SK-MEL-5 (cell line): ENCODE results near the gene ATG12. TPM values are rescaled to one million over a fixed set of nuclear protein-coding genes. Genes with fewer than 3 reads are reported as not detected.
A peak's percentile ranks its signal among the peaks of the same experiment; 100 is the strongest.
"Not testable (repeated sequence)": the region's sequence is repeated elsewhere in the genome, so short reads cannot be mapped to it uniquely, and the experiment has no call there.

Source experiments
- DNase-seq: peaks from one replicate; pipeline ENCODE4 v3.0.0-alpha.2; 2016; ENCODE audit warnings: low read depth, low spot score
- in situ Hi-C: cut with HindIII; loops from 2 replicates; pipeline ENCODE4 v1.10.0; 2016; ENCODE audit warnings: low sequenced_read_pairs, high pct_unique_total_duplicates, low pct_unique_long_range_greater_than_20kb
- total RNA-seq: library from RNA; depleted of rRNA; stranded (reverse); fragments of >200 nt; shearing (Covaris generic); gene quantifications from 2 replicates; pipeline ENCODE4 v1.2.3, GENCODE V29; 2014

ATG12 gene
- total RNA-seq, 1 experiment from 2014 or later = 52.0 TPM

DNA sequence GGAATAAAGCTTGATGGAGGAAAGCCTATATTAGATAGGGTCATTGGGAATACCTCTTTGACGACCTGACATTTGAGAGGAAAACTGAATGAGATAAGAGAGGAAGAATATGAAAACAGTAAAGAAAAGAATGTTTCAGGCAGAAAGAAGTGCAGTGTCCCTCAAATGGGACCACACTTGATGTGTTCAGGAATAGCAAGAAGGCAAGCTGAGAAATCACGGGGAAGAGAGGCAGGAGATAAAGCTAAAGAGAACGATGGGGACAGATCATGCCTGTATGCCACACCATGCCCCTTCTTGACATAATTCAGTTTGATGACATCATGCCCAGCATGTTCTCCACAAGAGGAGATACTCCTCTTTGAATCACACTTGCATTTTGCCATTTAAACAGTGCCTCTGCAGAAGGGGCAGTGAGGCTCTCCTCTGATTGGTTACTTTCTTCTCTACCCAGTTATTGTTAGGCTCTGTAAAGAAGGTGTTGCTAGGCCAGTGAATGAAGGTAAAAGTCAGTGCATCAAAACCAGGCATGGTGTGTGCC, 8.0 kb upstream of the ATG12 start:
- in situ Hi-C loops = no loop called here
- DNase-seq = no peak

DNA sequence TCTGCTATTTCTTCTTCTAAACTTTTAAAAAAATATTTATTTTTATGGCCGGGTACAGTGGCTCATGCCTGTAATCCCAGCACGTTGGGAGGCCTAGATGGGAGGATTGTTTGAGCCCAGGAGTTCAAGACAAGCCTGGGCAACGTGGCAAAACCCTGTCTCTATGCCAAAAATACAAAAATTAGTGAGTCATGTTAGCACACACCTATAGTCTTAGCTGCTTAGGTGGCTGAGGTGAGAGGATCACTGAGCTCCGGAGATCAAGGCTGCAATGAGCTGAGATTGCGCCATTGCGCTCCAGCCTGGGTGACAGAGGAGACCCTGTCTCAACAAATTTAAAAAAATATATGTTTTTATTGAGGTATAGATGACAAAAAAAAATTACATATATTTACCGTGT, 5.9 kb upstream of the ATG12 start:
- no peak for DNase-seq
- in situ Hi-C loops = no loop called here

DNA sequence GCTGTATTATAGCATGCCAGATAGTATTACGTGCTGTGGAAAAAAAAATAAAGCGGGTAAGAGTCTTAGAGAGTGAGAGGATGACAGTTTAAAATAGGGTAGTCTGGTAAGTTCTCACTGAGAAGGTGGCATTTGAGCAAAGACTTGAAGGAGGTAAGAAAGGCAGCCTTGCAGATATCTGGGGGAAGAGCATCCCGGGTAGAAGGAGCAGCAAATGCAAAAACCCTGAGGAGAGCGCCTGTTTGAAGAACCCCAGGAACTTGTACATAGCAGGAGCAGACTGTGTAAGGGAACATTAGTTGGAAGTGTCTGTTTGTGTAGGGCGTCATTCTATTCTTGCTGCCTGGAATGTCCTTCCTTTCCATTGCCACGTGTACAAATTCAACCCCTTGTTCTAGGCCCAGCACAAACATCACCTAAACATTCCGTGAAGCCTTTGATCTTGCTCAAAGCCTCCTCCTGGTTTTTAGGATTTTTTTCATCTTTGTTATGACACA, 3.0 kb upstream of the ATG12 start:
- in situ Hi-C loops = no loop called here
- no peak for DNase-seq

DNA sequence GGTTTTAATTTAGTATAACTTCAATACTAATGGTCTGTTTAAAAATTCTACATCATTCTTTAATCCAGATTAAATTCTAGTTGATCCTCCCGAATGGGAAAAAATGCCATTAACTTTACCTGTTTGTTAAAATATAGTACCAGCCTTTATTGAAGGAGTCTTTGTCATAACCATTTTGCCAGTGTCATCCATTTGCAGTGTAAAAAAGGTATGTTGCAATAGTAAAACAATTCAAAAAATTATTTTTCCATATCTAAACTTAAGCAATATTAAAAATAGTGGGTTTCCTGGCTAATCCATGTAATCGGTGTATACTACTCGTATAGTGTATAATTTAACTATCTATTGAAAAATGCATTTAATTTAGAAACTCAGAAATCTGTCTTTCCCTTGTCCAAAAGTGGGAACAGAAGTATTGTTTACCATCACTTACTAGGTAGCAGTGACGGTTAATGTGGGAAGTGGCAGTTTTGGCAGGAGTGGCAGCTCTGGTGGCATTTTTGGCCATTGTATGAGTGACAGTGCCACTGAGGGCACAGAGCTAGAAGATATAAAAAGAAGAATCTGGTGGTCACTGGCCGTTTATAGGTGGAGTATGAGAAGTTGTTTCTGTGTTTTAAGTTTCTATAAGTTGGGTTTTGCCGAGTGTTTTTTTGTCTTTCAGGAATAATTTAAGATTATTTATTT, 2.2 kb upstream of the ATG12 start:
- in situ Hi-C loops = no loop called here

DNA sequence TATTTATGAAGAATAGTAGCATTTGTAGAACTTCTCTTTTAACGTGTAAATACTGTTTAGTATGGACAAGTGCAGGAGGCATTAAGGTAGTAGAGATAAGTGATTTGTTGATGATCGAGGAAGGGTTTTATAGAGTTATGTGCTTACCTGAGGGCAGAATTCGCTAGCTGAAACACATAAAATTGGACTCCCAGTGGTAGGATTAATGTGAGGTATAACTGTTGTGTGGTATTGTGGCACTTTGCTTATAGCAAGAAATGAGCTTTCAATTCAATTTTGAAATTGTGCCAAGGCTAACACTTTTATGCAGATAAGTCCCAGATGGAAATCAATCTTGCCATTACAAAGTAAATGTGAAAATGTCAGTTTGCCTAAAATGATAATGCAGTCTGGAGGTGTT, 1.6 kb upstream of the ATG12 start:
- no peak for DNase-seq
- in situ Hi-C loops = no loop called here

More for the DNA sequence above, 2.2 kb upstream of the ATG12 start:
- no peak for DNase-seq

DNA sequence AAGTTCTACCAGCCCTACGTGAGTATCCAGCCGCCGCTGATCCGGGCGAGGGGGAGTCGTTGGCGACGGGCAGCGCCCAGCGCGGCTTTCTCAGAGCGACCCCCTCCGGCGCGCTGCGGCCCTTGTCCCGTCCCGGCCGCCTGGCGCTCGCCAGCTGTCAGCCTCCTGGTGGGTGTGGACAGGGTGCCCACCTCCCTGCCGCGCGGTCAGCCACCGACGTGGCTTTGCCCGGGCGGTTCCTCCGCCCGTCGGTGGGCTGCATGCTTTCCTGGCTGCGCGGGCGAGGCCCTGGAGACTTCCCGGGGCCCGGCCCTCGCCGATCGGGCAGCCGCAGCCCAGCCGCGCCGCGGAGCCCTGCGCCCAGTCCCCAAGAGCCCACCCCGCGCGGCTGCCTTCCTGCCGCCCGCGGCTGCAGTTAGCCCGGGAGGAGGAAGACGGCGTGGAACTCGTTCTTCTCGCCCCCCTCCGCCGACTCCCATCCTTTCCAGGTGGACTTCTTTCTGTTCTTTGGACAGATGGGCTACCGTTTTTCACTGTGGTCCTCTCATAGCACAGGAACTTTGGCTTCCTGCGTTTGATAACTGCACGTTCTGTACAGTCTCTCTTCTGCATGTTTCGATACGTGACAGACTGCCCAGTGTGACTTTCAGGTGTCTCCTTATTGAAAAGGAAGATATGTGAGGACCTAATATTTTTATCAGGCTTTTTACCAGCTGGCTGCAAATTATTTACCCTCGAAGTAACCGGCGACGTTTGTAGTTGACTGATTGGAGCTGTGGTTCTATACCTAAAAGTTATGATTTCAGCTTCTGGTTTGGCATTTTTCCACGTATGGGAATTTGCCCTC, 947 bp upstream of the ATG12 start:
- in situ Hi-C loops = no loop called here
- DNase-seq = peak; percentile 72

DNA sequence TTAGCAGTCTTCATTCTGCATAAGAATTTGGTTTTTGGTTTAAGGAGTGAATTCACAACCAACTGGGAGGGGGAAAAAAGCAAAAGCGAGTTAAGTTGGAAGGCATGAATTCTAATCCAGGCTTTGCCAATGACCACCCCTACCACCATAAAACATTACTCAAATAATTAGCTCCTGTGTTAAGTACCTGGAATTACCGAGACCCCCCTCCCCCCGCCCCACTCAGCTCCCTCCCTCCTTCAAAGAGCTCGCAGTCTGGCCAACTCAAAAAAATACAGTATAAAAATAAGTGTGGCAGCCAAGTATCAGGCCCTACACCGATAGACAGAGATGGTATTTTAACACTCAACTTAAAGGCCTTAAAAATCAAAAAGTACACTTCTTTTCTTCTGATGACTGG, 492 bp downstream of the ATG12 start:
- in situ Hi-C loops = no loop called here
- DNase-seq = no peak

DNA sequence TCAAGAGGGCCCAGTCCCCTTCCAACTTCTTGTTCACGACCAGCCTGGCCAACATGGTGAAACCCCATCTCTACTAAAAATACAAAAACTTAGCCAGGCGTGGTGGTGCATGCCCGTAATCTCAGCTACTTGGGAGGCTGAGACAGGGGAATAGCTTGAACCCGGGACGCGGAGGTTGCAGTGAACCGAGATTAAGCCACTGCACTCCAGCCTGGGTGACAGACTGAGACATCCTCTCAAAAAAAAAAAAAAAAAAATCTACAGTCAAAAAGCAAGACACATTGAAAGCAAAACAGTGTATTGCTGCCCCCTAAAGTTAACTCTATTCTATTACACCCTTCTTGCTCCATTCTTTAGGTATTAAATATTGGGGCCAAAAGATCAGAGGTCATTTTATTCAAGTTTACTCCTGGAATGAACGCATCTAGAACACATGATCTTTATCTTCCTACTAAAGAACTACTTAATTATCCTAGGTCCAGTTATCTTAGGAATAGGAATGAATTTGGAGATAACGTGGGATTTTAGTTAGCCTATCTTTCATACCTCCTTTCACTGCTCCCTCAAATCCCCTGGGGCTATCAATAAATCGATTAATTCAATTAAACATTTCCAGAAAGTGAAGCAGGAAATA, 2.4 kb downstream of the ATG12 start:
- peak; percentile 81 for DNase-seq
- in situ Hi-C loops = no loop called here

DNA sequence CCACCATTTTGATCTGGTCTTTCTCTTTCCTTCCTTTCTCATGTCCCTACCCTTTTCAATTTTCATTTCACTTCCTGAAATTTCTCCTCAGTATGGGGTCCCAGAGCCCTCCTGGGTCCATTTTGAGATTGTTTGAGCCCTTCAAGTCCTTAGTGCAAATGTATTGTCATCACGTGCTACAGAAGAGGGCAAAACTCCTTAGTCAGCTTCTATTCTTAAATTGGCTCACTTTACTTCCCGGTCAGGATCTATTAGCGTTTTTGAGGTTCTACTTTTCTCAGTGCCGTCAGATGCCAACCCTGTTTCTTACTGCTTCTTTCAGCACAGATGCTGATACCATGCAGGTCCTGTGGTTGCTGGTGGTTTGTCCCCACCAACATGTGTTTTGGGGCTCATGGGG, 5.9 kb downstream of the ATG12 start:
- in situ Hi-C loops = no loop called here
- no peak for DNase-seq

DNA sequence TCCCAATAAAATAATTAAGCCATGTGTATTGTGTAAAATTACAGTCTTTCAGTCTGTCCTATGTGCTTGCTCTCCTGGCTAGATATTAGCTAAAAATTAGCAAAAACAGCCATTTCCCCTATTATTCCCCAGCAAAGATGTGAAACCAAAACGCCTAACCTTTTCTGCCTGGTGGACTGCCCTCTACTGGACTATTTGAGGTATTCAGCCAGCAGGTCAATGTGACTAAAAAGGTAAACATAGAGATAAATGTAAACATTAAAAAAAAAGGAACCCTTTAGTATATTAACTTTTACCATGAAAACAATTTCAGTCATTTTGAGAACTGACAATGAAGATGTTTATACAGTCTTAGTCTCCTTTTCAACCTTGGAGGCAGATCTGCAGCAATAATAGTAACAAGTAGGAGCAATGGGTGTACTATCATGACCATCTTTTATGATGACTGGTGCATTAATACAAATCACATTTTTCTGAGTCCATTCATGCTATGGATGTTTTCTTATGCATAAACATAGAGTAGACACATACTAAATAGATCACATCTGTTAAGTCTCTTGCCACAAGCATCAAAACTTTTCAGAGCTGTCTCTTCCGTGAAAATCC, 10.1 kb downstream of the ATG12 start:
- in situ Hi-C loops = no loop called here

DNA sequence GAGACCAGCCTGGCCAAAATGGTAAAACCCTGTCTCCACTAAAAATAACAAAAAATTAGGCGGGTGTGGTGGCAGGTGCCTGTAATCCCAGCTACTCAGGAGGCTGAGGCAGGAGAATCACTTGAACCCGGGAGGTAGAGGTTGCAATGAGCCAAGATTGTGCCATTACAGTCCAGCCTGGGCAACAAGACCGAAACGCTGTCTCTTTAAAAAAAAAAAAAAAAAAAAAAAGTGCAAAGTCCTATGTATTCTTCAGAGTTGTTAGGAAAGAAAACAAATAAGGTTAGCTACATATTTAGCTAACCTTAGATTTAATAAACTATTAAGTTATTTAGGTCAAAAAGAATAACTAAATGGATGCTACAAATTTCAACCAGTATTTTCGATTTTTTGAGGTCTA, 11.5 kb downstream of the ATG12 start:
- DNase-seq = no peak
- in situ Hi-C loops = no loop called here

More for the DNA sequence above, 10.1 kb downstream of the ATG12 start:
- peak; percentile 71 for DNase-seq

DNA sequence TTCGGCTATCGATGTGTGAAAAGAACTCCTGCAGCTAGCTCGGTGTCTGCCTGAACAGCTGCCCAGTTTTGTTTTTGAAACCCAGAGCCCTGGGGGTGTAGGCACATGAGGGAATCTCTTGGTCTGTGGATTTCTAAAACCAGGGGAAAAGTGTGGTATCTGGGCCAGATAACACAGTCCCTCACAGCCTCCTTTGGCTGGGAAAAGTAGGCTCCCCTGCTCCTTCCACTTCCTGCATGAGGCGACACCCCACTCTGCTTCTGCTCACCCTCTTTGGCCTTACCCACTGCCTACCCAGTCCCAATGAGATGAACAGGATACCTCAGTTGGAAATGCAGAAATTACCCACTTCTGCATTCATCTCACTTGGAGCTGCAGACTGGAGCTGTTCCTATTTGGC, 15.4 kb downstream of the ATG12 start:
- in situ Hi-C loops = no loop called here
- DNase-seq = no peak

DNA sequence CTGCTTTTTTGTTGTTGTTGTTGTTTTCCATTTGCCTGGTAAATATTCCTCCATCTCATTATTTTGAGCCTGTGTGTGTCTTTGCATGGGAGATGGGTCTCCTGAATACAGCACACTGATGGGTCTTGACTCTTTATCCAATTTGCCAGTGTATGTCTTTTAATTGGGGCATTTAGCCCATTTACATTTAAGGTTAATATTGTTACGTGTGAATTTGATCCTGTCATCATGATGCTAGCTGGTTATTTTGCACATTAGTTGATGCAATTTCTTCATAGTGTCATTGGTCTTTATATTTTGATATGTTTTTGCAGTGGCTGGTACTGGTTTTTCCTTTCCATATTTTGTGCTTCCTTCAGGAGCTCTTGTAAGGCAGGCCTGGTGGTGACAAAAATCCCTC, 16.4 kb downstream of the ATG12 start:
- DNase-seq, in situ Hi-C loops: not testable (repeated sequence)

DNA sequence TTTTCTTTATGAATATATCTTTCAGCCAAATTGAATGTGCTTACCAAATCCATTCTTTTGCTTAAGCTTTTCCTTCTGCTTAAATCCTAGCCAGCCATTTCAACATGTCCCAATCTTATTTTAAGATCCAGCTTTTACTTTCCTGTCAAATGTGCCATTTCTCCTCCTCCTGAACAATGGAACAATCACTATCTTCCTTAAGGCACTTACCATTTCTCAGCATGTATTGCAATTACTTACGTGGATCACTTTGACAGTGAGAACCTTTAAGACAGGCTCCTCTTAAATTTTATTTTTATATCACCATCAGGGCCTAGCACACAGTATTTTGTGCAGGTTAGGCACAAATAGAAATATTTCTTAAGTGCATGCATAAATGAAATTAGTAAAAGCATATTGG, 20.5 kb downstream of the ATG12 start:
- DNase-seq = no peak

DNA sequence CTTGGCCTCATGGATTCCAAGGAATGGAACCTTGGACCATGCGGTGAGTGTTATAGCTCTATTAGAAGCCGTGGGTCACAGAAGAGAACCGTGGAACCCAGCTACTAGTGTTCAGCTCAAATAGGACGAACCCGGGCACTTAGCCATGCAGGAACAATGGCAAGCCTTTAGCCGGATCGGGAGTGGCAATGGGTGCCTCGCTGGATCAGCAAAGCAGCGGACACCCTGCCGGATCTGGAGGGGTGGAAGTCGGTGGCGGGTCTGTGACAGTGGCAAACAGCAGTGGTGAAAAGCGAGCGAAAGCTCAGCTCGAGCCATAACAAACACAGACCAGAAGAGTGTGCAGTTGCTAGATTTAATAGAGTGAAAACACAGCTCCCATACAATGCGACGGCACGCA, 22.5 kb downstream of the ATG12 start:
- DNase-seq = no peak
- in situ Hi-C loops = no loop called here

More for the DNA sequence above, 20.5 kb downstream of the ATG12 start:
- in situ Hi-C loops = no loop called here

DNA sequence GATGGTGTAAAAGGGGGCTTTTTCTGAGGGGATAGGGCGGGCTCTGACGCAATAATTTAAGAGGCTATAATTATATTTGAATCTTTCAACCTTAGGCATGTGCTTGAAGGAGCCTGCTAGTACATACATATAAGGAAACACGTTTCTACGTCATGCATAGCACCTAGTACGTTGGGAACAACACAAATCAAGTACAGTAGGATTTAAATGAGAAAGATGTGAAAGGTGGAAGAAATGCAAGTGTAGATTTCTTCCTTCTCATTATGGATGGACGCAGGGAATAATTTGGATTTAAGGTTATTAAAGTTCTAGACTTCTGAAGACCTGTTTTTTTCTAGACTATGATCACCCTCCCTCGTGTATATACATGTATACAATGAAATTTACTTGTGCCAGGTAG, 24.0 kb downstream of the ATG12 start:
- no peak for DNase-seq
- in situ Hi-C loops = no loop called here

DNA sequence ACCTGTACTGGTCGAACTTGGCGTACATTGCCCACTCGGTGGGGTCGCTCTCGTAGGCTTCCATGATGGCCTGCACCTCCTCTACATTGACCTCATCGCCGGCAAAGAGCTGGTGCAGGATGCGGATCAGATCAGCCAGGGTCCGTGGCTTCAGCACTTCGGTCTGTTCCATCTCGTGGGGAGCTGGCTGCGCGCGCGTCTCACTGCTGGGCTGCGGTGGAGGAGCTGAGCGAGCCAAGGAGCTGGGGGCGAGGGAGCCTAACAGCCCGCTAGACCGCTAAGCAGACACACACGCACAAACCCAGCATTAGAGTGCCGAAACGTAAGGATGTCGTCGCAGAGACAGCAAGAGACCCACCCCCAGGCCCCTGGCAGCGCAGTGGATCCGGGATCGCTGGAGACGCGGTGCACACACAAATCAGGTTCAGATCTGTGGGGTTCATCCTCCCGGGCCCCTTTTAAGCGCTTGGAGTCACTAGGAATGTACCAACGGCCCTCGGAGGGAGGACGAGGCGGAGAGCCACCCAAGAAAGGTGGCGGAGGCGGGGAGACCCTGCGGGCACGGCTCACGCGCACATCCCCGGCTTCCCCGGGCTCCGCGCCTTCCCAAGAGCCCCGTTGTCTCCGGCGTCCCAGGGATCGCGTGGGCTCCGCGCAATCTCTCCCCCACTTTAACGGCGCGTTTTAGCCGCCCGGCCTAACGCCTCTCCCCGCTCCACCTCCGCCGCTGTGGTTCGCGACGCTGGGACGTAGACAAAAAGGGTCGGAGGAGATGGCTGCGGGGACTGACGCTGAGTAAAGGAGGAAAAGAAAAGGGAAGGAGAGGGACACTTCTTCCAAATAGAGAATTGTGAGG, 24.9 kb downstream of the ATG12 start, which contains the start of gene CDO1:
TSS of gene CDO1 (minus strand) at position 434 of the 856 bp plus-strand sequence. CDS start at position 172, 262 bp downstream.
- in situ Hi-C loops = no loop called here

More for the DNA sequence above, 24.9 kb downstream of the ATG12 start, which contains the start of gene CDO1:
- no peak for DNase-seq
